ENCODE results near the gene NAALAD2.

DNA sequence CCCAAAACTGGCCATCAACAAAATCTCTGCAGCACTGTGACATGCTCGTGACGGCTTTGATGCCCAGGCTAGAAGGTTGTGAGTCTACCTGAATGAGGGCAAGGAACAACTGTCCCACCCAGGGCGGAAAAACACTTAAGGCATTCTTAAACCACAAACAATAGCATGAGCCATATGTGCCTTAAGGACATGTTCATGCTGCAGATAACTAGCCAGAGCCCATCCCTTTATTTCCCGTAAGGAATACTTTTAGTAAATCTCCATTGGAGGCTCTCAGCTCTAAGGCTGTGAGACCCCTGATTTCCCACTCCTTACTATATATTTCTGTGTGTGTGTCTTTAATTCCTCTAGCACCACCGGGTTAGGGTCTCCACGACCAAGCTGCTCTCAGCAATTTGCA, 85.0 kb downstream of the NAALAD2 start:
- TF ChIP-seq, protein P1, sequence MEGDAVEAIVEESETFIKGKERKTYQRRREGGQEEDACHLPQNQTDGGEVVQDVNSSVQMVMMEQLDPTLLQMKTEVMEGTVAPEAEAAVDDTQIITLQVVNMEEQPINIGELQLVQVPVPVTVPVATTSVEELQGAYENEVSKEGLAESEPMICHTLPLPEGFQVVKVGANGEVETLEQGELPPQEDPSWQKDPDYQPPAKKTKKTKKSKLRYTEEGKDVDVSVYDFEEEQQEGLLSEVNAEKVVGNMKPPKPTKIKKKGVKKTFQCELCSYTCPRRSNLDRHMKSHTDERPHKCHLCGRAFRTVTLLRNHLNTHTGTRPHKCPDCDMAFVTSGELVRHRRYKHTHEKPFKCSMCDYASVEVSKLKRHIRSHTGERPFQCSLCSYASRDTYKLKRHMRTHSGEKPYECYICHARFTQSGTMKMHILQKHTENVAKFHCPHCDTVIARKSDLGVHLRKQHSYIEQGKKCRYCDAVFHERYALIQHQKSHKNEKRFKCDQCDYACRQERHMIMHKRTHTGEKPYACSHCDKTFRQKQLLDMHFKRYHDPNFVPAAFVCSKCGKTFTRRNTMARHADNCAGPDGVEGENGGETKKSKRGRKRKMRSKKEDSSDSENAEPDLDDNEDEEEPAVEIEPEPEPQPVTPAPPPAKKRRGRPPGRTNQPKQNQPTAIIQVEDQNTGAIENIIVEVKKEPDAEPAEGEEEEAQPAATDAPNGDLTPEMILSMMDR (conservative IDR thresholded peaks at IDR 0.05; ENCODE audit: low read depth in 2 of 2) = no peak
- TF ChIP-seq EZH2 (IDR thresholded peaks at IDR 0.05; ENCODE audit: low read depth, unreplicated experiment) (no peak), ZNF114 (CRISPR knock-in tag; IDR thresholded peaks at IDR 0.05) (no peak), POLR2AphosphoS5 (IDR thresholded peaks at IDR 0.05; ENCODE audit: low read depth) (no peak), CREB1 (CRISPR knock-in tag; IDR thresholded peaks at IDR 0.05; ENCODE audit: low read depth) (no peak)
- TF ChIP-seq, protein P2, sequence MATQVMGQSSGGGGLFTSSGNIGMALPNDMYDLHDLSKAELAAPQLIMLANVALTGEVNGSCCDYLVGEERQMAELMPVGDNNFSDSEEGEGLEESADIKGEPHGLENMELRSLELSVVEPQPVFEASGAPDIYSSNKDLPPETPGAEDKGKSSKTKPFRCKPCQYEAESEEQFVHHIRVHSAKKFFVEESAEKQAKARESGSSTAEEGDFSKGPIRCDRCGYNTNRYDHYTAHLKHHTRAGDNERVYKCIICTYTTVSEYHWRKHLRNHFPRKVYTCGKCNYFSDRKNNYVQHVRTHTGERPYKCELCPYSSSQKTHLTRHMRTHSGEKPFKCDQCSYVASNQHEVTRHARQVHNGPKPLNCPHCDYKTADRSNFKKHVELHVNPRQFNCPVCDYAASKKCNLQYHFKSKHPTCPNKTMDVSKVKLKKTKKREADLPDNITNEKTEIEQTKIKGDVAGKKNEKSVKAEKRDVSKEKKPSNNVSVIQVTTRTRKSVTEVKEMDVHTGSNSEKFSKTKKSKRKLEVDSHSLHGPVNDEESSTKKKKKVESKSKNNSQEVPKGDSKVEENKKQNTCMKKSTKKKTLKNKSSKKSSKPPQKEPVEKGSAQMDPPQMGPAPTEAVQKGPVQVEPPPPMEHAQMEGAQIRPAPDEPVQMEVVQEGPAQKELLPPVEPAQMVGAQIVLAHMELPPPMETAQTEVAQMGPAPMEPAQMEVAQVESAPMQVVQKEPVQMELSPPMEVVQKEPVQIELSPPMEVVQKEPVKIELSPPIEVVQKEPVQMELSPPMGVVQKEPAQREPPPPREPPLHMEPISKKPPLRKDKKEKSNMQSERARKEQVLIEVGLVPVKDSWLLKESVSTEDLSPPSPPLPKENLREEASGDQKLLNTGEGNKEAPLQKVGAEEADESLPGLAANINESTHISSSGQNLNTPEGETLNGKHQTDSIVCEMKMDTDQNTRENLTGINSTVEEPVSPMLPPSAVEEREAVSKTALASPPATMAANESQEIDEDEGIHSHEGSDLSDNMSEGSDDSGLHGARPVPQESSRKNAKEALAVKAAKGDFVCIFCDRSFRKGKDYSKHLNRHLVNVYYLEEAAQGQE (IDR thresholded peaks at IDR 0.05; ENCODE audit: unreplicated experiment) = no peak
- TF ChIP-seq, protein P3, sequence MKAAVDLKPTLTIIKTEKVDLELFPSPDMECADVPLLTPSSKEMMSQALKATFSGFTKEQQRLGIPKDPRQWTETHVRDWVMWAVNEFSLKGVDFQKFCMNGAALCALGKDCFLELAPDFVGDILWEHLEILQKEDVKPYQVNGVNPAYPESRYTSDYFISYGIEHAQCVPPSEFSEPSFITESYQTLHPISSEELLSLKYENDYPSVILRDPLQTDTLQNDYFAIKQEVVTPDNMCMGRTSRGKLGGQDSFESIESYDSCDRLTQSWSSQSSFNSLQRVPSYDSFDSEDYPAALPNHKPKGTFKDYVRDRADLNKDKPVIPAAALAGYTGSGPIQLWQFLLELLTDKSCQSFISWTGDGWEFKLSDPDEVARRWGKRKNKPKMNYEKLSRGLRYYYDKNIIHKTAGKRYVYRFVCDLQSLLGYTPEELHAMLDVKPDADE (IDR thresholded peaks at IDR 0.05) = no peak
